Measurements from ENCODE around the gene CEACAM4. TPM values are rescaled to one million over a fixed set of nuclear protein-coding genes. Genes with fewer than 3 reads are reported as not detected.

CEACAM4 gene
- total RNA-seq, 4 donors from 2014 or later: 0.52 to 2.6 (median 0.93) TPM; not detected in 1

DNA sequence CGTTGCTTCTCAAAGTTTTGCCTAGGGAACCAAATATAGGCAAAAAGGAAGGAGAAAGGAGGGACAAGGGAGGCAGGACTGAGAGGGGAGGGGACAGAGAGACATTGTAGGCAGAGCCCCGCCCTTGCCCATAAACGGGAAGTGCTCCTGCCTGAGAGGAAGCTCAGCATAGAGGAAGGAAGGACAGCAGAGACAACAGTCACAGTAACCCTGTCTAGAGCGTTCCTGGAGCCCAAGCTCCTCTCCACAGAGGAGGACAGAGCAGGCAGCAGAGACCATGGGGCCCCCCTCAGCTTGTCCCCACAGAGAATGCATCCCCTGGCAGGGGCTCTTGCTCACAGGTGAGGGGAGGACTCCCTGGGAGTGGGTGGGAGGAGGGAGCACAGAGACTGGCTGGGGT, 50.9 kb downstream of the CEACAM4 start, which contains the start of gene CEACAM21:
Gene CEACAM21, plus strand, starts transcription at position 169 of the 400 bp plus-strand sequence. Its CDS starts 109 bp downstream, at position 278.
- no CpG with 5 or more reads among the region's 4 CpGs for WGBS, 2 donors (ENCODE audit: low coverage in 1 of 2)
- peak within 1 kb of the TSS in 1 of 4 donors; percentile 37 for H3K27ac ChIP-seq
- H3K4me3 ChIP-seq: no peak within 1 kb of the TSS

GRCh38 chr19:41570639-41571112, 56.2 kb downstream of the CEACAM4 start:
- 0 to 5% methylated on average over 6 of the region's 7 CpGs for WGBS, 2 donors (ENCODE audit: low coverage in 1 of 2)
- no peaks in the 10 kb centered on the region for H3K4me1 ChIP-seq
- peak; percentile 65 for ATAC-seq
- no peaks in the 10 kb centered on the region for H3K36me3 ChIP-seq
- peaks cover 69% of the 10 kb centered on the region for H3K27me3 ChIP-seq
- H3K4me3 ChIP-seq: no peak overlapping the region
- peaks cover 0 to 4% (median 0%) of the 10 kb centered on the region in 3 donors for H3K9me3 ChIP-seq
- no peak overlapping the region for H3K27ac ChIP-seq
- TF ChIP-seq CTCF (IDR thresholded peaks at IDR 0.05) (peak; percentile 17 to 81 (median 54)), POLR2AphosphoS5 (IDR thresholded peaks at IDR 0.05) (no peak), EP300 (IDR thresholded peaks at IDR 0.05) (no peak)

More for the DNA sequence above, 50.9 kb downstream of the CEACAM4 start, which contains the start of gene CEACAM21:
- Histone ChIP-seq H3K9me3 (peaks cover 0 to 6% (median 0%) of the 10 kb centered on the region in 3 donors), H3K36me3 (no peaks in the 10 kb centered on the region), H3K4me1 (no peaks in the 10 kb centered on the region), H3K27me3 (peaks cover 45% of the 10 kb centered on the region)
- ATAC-seq: peak; percentile 71
- TF ChIP-seq EP300 (IDR thresholded peaks at IDR 0.05): no peak
- no peak for TF ChIP-seq POLR2AphosphoS5 (IDR thresholded peaks at IDR 0.05)
- TF ChIP-seq POLR2A (IDR thresholded peaks at IDR 0.05): peak in 1 of 2 donors; percentile 21
- no peak for TF ChIP-seq CTCF (IDR thresholded peaks at IDR 0.05)

DNA sequence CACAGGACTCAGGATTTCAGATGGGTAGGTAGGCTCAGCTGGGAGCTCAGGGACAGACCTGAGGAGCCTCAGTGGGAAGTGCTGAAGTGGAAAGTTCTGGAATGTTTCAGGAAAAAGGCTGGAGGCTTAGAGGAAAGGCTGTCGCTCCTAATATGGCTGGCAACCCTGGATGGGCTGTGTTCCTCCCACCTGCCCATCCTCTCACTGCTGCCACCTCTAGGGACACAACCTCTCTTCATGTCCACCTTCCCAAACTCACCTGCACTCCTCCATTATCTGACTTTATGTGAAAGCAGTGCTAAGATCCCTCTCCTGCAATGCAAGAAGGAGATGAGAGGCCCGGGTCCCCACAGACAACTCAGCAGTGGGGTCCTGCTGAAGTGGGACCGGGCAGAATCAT, 56.7 kb downstream of the CEACAM4 start:
- WGBS, 2 donors (ENCODE audit: low coverage in 1 of 2): 14% methylated on average over 1 of the region's 3 CpGs; no CpG with 5 or more reads in 1 of the 2 donors
- no peak for ATAC-seq

DNA sequence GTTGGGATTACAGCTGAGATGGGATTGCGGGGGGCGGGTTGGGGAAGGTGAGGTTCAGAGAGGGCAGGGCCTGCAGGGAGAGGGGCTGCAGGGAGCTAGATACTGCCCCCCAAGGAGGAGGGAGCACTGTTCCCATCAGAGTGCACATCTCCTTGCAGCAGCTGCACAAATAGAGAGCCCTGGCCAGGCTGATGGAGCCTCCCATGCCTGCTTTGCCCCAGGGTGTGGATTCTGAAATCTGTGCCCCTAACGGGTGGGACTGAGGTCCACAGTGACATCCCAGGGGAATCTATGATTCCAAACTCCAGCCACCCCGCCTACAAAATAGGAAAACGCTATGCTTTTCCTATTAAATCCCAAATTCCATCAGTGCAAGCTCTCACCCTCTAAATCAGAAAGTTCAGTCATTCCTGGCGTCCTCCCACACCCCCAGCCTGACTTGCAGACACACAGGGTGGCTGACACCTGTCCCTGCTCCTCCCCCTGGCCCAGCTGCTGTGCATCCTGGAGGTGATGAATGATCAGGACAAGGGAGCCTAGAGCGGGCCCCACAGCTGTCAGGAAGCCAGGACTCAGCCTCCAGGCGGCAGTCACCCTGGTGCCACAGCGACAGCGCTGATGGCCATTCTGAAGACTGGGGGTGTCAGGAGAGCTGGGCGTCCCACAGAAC, 57.3 kb downstream of the CEACAM4 start:
- peaks cover 0 to 4% (median 0%) of the 10 kb centered on the region in 3 donors for H3K9me3 ChIP-seq
- H3K27ac ChIP-seq: no peak overlapping the region
- H3K27me3 ChIP-seq: peaks cover 75% of the 10 kb centered on the region
- H3K4me1 ChIP-seq: peaks cover 0 to 5% (median 0%) of the 10 kb centered on the region in 3 donors
- TF ChIP-seq POLR2AphosphoS5 (IDR thresholded peaks at IDR 0.05): no peak
- TF ChIP-seq CTCF (IDR thresholded peaks at IDR 0.05): no peak
- no peak for TF ChIP-seq POLR2A (IDR thresholded peaks at IDR 0.05)
- no peak for TF ChIP-seq EP300 (IDR thresholded peaks at IDR 0.05)
- no peak overlapping the region for H3K4me3 ChIP-seq
- 20 to 26% methylated on average over 3 of the region's 11 CpGs for WGBS, 2 donors (ENCODE audit: low coverage in 1 of 2)
- H3K36me3 ChIP-seq: no peaks in the 10 kb centered on the region
- no peak for ATAC-seq

More for the DNA sequence above, 56.7 kb downstream of the CEACAM4 start:
- Histone ChIP-seq H3K4me1 (no peaks in the 10 kb centered on the region), H3K9me3 (peaks cover 0 to 4% (median 0%) of the 10 kb centered on the region in 3 donors), H3K4me3 (no peak overlapping the region), H3K27me3 (peaks cover 70% of the 10 kb centered on the region), H3K36me3 (no peaks in the 10 kb centered on the region), H3K27ac (no peak overlapping the region)
- TF ChIP-seq CTCF (IDR thresholded peaks at IDR 0.05) (no peak), POLR2A (IDR thresholded peaks at IDR 0.05) (no peak), EP300 (IDR thresholded peaks at IDR 0.05) (no peak), POLR2AphosphoS5 (IDR thresholded peaks at IDR 0.05) (no peak)

Small RNAs within 50 kb of the gene (small RNA-seq; reads per million reads assigned to genes)
- gene AC243960.4: 0 reads per million in 4 donors

Other genes with a start within 250 kb of the CEACAM4 start
- gene EXOSC5, start 229.7 kb downstream of the CEACAM4 start, total RNA-seq: 10 to 100 TPM; 11.4 to 16.0 (median 14.2) TPM
- 10 to 100 TPM; 35.0 to 47.9 (median 38.3) TPM for gene BCKDHA, start 229.3 kb downstream of the CEACAM4 start, total RNA-seq
- 1 to 10 TPM; 1.9 to 6.1 (median 2.7) TPM for gene B3GNT8, start 199.7 kb downstream of the CEACAM4 start, total RNA-seq
- 10 to 100 TPM; 37.6 to 67.0 (median 51.4) TPM for gene DMAC2, start 187.2 kb downstream of the CEACAM4 start, total RNA-seq
- not detected for gene ERICH4, start 183.9 kb downstream of the CEACAM4 start, total RNA-seq
- gene CEACAM21, start 50.9 kb downstream of the CEACAM4 start, total RNA-seq: 1 to 10 TPM in 1 of 4 donors, not detected in 3; 4.3 TPM
- 1 to 10 TPM in 1 of 4 donors, under 1 TPM in 1, not detected in 2; 0.96 to 5.6 TPM for gene CEACAM7, start 61.2 kb upstream of the CEACAM4 start, total RNA-seq
- 10 to 100 TPM in 1 of 4 donors, under 1 TPM in 2, not detected in 1; 0.31 to 13.9 (median 0.31) TPM for gene CEACAM5, start 81.6 kb upstream of the CEACAM4 start, total RNA-seq
- 10 to 100 TPM in 1 of 4 donors, under 1 TPM in 1, not detected in 2; 0.78 to 30.2 TPM for gene CEACAM6, start 128.5 kb upstream of the CEACAM4 start, total RNA-seq
- gene CEACAM3, start 169.5 kb upstream of the CEACAM4 start, total RNA-seq: 1 to 10 TPM in 1 of 4 donors, under 1 TPM in 1, not detected in 2; 0.54 to 1.6 TPM
- gene LYPD4, start 217.6 kb upstream of the CEACAM4 start, total RNA-seq: not detected
- not detected for gene DMRTC2, start 218.0 kb upstream of the CEACAM4 start, total RNA-seq
- gene RPS19, start 233.2 kb upstream of the CEACAM4 start, total RNA-seq: 1,000 to 10,000 TPM in 2 of 4 donors, 100 to 1,000 TPM in 2; 673 to 1,241 (median 970) TPM